SW 1271 (cell line): ENCODE results near the gene ALDH1L1.

Experiments used
- DNase-seq, 2 experiments: peaks; one replicate each; lab custom pipeline; 2025; lab: John Stamatoyannopoulos, UW

The ALDH1L1 gene

GRCh38 chr3:126134219-126134975 lies 46.0 kb downstream of the ALDH1L1 start:
- DNase-seq: peak in 1 of 2 experiments; percentile 36

DNA sequence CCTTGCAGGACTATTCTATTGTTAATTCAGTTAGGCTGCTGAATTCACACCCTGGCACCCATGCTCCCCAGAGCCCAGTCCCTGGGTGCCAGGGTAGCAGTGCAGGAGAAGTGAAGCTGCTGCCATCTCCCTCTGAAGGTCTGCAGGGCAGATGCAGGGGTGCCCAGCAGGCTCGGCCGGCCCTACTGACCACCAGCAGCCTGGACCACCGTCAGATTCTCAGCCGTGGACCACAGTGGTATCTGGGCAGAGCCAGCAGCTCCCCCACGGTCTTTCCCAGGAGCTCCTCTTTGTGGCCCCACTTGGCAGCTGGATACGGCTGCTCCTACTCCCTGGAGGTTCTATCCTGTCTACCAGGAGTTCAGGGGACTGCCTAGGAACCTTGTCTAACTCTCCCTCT lies 46.8 kb downstream of the ALDH1L1 start:
- no peak for DNase-seq

- DNase-seq: no peak
Observed at GRCh38 chr3:126132751-126133511, 47.5 kb downstream of the ALDH1L1 start.

DNA sequence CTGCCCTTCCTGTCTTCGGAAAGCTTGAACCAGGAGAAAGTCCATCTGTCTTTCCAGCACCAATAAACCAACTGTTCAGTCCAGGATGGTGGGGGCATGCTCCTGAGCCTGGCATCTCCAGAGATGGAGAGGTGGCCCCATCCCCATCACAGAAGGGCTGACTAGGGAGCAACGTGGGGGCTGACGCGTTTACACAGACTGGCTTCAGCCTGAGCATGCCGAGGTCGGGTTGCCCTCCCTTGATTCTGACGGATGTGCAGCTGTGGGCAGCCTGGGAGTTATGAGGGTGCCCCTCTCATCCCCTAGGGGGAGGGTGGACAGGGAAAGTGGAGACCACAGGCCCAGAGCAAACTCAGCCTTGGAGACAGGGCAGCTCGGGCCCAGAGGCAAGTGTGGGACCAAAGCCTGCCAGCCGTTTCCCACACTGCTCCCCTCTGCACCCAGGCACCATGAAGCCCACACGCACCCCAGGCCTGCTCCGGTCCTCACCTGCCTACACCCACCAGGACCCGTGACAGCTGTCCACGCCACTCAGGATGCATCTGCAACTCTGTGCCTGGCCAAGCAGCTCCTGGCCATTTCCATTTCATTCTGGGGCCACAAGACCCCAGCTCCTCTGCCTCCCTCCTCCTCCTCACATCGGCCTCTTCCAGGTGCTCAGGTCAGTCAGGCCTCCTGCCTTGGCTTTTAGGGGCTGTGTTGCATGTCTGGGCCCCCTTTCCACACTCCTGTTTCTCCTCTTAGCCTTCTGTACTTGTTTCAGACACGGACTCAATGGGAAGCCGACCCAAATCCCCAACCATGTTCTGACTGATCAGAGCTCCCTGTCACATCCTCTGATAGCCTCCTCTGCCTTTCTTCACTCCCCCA lies 48.3 kb downstream of the ALDH1L1 start:
- no peak for DNase-seq

DNA sequence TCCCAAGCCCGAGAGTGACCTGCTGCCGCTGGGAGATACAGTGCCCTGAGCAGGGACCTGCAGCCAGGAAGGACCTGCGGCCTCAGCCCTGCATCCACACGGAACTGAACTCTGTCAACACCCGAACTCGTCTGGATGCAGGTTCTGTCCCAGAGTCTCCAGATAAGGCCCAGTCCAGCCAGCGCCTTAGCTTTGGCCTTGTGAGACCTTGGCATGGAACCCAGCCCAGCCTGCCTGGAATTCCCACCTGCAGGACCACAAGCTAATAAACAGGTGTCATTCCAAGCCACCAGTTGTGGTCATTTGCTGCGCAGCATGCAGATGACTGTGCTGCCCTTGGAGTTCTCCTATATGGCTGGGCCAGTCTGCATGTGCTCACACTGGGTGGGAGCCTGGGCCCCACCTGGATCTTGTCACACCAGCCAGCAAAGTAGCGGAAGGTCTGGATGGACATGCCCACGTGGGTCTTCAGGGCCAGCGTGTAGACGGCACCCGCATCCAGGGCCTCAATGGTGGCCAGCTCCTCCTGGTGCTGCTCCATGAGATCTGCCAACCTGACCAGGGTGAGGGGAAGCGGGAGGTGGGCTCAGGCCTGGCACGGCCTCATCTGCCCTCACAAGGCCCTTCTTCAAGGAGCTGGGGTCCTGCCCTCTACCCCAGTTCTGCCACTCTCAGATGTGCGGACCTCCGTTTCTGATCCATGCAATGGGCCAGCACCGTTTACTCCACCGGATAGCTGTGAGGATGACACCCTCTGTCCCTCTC lies 49.2 kb downstream of the ALDH1L1 start:
- DNase-seq: no peak

DNA sequence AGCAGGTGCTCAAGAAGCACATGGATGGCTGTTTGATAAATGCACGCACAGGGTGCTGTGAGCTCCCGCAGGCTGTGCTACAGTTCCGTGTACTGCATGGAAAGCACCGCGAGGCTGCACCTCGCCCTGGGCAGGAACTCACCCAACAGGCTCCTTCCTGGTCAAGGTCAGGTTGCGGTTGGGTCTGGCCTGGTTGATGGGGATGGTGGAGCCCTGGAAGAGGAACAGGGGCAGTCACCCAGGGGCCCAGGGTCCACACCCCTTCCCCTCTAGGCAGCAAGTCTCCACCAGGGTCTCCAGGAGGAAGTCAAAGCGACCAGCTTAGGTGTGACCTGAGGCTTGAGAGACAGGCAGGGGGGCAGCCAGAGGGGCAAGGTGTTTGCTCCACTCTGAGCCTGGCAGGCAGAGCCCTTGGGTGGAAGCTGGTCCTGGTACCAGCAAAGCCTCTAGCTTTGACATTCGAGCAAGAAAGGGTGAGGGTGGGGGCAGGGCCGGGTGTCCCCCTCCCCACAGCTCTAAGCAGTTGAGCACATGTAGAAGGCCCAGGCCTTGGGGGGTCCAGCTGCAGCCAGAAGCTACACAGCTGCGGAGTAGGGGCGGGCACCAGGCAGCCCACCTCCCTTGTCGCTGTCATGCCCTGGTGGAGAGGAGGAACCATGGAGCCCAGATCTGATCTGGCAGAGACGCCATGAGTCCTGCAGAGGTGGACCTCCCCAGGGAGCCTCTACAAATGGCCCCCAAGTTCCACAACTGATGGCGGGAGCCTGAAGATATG lies 50.1 kb downstream of the ALDH1L1 start:
- no peak for DNase-seq

DNA sequence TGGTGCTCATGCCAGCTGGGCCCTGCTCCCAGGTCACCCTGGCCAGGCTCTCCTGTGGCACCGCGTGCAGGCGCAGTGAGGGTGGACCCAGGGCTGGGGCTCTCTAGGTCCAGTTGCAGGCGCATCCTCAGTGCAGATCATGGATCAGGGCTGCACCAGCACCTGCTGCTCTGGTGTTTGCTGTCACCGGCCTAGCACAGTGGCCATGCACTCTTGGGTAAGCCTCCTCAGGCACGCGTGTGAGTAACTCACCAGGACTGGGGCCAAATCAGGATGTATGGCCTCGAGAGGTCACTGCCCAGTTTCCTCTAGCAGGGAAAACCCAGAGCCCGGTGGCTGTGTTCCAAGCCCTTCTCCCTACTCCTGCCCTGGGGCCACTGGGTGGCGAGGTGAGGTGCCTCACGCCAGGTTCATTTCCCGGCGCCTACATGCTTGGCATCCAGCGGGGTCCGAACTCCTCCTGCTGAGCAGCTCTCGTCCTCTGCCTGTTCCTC lies 50.9 kb downstream of the ALDH1L1 start:
- no peak for DNase-seq

- no peak for DNase-seq
Observed at GRCh38 chr3:126128504-126129397, 51.6 kb downstream of the ALDH1L1 start.

GRCh38 chr3:126127904-126128303 lies 52.5 kb downstream of the ALDH1L1 start:
- no peak for DNase-seq

DNA sequence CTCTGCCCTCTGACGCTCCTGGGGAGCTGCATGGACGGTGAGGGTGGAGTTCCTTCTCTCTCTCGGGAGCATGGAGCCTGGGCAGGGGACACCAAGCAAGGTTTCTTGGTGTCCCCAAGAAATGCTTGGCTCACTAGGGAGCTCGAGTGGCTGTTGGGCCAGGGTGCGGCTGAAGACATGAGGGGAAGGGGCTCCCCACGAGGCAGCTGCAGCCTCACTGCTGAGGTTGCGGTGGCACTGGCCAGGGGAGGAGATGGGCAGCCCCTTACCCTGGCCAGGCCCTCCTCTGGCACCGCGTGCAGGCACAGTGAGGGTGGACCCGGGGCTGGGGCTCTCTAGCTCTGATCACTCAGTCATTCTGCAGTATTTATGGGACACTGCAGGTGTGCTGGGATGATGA lies 52.9 kb downstream of the ALDH1L1 start:
- no peak for DNase-seq

GRCh38 chr3:126126811-126127431 lies 53.5 kb downstream of the ALDH1L1 start:
- DNase-seq: no peak

GRCh38 chr3:126126286-126126685 lies 54.1 kb downstream of the ALDH1L1 start:
- DNase-seq: no peak

GRCh38 chr3:126125781-126126251 lies 54.6 kb downstream of the ALDH1L1 start:
- DNase-seq: no peak

- DNase-seq: no peak
Observed at GRCh38 chr3:126125341-126125740, 55.0 kb downstream of the ALDH1L1 start.

GRCh38 chr3:126124896-126125295 lies 55.5 kb downstream of the ALDH1L1 start:
- no peak for DNase-seq

- DNase-seq: no peak
Observed at GRCh38 chr3:126124148-126124868, 56.1 kb downstream of the ALDH1L1 start.

- no peak for DNase-seq
Observed at GRCh38 chr3:126121632-126122031, 58.8 kb downstream of the ALDH1L1 start.

DNA sequence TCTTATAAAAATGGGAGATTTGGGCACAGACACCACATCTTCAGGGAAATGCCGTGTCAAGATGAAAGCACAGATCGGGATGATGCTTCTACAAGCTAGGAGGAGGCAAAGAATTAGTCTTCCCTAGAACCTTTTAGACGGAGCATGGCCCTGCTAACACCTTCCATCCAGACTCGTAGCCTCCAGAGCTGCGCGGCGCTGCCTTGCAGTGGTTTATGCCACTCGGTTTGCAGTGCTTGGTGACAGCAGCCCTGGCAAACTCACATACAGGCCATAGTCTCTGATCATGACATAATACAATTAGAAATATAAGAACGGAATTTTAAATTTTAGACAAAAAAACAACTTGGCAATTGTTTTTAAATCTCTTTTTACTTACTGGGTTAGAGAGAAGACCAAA lies 59.3 kb downstream of the ALDH1L1 start:
- no peak for DNase-seq
